GM19193 (cell line): ENCODE measurements around the gene MAN1C1.

ENCODE experiments used
- POLR2A ChIP-seq: IDR thresholded peaks from 4 replicates; pipeline ENCODE4 v1.6.1; 2011; ENCODE audit not compliant: insufficient read depth, insufficient read length; ENCODE audit errors: extremely low read depth

MAN1C1 gene

DNA sequence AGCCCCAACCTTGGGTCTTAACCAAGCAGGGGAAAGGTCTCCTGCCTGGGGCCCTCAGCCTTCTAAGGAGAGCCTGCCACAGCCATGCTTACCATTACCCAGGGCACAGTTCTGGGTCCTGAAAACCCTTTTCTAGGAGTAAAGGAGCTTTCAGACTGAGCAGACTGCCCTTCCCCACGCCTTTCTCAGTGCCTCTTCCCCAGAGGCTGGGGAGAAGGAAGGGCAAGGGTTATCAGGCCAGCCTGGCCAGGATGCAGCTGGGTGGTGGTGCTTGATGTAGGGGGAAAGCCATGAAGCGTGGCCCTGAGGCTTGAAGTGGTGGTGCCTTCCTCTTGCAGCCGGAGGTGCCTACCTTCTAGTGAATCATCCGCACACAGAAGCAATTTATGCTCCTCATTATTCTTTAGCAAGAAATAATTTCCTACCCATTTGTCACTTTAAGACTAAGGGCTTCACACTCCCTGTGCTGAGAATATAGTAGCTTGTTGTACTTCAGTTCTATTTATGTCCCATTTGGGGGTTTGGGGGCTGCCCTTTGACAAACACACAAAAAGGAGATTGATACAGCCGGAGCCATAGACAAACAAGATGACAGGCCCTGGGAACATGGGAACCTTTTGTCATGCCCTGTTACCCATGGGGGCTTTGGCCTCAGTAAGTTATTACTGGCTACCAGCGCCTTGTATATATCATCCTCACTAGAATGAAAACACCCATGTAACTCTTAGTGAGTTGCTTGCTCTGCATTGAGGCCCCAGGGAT lies 40.7 kb downstream of the MAN1C1 start:
- TF ChIP-seq POLR2A: no peak

DNA sequence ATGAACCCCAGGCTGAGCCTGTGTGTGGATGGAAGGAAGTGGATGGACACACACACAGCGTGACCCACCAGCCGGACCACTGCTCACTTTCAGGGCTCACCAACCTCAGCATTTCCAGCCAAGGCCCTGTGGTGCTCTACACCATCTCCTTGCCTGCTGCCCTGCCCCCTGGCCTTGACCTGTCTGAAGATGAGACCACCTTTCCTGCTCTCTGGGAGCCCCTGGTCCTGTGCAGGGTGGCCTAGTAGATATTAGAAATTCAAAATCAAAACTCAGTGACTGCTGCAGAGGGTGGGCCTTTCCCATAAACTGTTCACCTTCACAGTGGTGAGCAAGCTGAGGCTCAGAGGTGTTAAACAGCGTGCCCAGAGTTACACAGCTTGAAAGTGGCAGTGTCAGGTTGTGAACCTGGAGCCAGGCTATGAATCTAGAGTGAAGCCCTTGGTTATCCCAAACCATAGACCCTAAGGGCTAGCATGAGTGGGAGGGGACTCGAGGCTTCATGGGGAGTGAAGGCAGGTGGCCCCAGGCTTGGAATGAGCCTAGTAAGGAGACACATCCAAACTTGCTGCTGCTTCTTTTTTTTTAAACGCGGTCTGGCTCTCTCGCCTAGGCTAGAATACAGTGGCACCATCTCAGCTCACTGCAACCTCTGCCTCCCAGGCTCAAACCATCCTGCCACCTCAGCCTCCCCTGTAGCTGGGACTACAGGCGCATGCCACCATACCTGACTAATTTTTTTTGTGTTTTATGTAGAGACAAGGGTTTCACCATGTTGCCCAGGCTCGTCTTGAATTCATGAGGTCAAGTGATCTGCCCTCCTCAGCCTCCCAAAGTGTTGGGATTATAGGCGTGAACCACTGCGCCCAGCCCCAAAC lies 41.5 kb downstream of the MAN1C1 start:
- no peak for TF ChIP-seq POLR2A

DNA sequence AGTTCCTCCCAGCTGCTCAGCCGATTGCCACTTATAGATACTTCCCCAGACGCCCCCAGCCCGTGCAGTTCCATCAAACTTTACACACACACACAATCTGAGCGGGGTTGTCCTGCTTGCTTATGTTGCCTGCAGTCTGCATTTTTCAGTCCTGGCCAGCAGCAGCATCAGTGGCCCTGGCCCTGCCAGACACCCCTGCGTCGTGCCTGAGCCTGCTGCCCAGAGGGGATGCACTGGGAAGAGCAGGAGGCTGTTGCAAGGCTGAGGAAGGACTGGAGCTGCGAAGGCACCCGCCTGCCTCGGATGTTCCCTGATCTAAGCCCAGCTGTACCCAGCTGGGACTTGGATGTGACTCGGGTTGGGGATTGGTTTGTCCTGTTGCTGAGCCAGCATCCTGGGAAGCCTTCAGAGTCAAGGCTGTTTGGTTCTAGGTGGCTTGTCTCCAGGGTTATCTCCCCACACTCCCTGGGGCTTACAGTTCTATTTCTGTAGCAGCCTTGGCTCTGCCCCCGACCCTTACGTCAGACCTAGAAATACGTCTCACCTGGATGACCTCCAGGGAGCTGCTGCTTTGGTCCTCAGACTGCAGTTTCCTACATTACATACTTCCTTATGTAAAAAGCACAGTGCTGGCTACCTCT lies 42.3 kb downstream of the MAN1C1 start:
- TF ChIP-seq POLR2A: no peak

DNA sequence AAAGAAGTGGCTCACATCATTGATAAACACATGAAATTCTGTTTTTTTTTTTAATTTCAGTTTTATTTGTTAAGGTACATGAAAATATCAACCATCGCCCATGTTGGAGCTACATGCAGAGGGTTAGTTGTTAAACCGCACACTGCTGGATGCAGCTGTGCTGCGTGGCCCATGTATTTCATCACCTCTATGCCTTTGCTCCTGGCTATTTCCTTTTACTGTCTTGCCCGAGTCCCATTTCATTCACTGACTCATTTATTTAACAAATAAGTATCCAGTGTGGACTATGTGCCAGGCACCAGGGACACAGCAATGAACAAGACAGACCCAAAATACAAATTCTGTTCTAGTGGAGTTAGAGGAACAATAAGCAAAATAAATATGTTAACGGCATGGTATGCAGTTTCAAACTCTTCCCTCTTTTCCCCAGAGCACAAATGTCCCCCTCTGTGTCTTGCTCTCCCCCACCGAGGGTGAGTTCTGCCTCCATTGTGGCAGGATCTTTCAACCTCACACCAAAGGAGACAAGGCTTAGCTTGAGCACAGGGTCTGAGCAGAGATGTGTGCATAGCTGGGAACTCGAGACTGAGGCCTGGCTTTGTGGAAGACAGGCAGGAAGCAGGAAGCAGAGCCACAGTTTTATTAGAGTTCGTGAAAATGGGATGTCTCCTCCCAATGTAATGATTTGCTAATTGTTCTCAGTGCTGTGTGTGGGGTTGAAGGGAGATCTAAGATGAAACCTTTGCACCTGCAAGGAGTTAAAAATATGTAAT lies 44.6 kb downstream of the MAN1C1 start:
- TF ChIP-seq POLR2A: no peak

DNA sequence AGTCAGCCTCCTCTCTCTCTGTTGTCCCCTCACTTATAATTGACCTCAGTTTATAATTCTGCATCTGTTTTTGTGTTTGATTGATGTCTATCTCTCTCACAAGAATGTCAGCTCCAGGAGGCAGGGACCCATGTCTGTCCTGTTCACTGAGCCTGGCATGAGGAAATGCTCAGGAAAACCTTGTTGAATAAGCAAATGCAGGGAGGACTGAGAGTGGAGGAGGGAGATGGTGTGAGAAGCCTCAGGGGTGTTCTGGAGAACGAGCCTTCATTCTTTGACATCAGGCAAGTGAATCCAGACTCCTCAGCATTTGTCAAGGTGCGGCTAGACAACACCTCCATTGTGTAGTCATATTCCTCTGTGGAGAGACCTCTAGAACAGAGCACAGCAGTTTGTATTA lies 45.5 kb downstream of the MAN1C1 start:
- TF ChIP-seq POLR2A: no peak

DNA sequence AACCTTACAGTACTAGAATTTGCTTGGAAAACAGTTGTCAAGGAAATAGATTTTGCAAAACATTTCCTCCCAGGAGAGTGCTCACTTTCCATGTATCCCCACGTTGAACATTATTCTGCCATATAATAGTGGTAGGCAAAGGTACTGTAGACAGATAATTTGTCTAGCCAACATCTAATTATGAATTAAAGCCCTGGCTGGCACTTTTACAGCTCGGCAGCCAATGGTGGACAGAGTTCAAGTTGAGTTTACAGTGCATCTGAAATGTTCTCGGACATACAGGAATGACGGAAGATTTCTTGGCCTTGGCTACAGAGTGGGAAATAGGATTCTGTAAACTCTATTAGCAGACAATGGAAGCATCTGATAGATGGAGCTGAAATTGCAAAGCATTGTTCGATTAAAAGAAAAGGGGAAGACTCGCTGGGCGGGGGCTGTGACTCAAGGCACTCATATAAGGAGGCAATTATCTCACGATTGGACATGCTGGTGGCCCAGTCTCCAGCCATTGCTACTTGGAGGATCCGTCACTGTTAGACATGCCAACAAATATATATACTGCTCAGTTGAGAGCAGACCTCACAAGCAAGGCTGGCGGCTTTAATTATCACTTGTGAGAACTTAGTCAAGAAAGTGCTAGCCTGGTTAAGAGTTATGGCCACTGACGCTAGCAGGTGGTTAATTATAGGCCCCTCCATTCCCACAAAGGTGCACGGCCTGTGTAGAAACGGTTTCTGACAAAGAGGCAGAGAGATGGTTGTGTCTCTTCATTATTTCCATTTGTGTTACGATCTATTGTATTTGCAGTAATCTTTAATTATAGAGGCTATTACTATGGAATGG lies 48.0 kb downstream of the MAN1C1 start:
- TF ChIP-seq POLR2A: no peak

DNA sequence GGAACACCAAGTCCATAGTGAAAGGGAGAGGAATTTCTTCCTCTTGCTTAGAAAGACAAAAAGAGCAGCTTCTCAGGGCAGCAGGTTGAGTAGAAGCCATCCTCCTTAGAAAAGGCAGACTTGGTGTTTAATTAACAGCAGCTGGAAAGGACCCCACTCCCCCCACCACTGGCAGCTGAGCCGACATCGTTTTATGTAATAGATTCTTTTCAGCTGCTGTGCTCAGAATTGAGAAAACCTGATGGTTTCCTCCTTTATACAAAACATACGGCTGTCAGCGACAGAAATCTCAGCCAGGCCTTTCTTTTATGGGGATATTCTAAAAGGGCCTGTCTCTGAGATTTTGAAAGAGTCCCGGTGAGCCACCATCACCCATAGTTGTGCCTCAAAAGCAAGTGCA lies 49.9 kb downstream of the MAN1C1 start:
- TF ChIP-seq POLR2A: no peak

DNA sequence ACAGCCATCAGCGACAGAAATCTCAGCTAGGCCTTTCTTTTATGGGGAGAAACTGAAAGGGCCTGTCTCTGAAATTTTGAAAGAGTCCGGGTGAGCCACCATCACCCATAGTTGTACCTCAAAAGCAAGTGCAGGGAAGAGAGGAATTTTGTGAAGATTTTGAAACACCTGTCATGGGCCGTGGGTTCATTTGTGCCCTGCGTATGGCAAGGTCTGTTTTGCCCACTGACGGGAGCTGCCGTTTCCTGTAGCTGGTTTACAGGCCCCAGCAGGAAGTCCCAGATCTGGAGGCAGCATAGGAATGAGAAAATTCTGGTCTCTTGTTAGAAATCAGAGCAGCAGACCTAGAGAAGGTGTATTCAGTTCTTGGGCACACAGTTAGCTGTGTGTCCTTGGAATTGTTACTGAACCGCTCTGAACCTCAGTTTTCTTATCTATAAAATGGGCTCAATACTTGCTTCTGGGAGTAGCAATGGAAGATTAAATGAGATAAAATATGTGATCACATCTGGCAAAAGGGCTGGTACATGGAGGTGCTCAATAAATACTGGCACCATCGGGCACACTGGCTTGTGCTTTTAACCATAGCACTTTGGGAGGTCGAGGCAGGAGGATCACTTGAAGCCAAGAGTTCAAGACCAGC lies 52.5 kb downstream of the MAN1C1 start:
- no peak for TF ChIP-seq POLR2A

DNA sequence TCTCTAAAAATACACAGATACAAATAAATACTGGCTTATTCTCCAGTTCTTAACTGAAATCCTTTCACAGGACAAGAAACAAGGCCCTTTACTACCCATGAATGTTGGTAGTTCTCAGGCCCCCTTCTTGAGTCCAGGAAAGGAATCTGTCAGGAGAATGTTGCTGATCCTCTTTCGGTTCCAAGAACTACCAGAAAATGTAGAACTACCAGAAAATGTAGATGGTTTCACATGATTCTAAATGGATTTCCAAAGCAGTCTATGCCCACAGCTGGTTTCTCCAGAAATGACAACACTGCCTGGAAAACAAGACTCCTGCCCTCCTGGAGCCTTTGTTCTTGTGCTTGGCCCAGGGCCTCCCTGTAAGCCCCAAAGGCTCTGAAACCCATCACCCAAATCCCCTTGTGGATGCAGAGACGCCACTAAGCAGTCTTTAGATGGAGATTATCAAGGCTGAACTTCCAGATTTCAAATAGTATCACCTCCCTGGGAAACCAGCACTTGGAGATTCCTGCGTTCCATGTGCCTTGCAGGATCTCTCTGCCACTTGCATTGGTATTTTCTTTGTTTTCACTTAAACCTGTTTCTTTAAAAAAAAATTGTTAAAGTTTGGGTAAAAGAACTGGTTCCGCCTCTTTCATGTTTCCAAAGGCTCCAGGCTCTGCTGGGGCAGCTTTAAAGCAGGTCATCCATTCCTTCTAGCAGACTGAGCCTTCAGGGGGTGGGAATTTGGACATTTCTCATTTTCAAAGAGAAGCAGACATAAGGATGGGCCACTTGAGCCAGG lies 53.4 kb downstream of the MAN1C1 start:
- no peak for TF ChIP-seq POLR2A

DNA sequence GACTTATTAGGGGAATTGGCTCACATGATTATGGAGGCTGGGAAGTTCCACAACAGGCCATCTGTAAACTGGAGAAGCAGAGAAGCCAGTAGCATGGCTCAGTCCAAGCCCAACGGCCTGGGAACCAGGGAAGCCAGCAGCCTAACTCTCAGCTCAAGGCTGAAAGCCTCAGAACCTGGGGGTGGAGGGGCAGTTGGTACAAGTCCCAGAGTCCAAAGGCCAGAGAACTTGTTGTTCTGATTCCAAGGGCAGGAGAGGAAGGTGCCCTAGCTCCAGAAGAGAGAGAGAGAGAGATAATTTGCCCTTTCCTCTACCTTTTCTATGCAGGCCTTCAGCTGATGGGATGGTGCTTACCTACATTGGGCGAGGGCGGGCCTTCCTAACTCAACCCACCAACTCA lies 55.3 kb downstream of the MAN1C1 start:
- TF ChIP-seq POLR2A: no peak

DNA sequence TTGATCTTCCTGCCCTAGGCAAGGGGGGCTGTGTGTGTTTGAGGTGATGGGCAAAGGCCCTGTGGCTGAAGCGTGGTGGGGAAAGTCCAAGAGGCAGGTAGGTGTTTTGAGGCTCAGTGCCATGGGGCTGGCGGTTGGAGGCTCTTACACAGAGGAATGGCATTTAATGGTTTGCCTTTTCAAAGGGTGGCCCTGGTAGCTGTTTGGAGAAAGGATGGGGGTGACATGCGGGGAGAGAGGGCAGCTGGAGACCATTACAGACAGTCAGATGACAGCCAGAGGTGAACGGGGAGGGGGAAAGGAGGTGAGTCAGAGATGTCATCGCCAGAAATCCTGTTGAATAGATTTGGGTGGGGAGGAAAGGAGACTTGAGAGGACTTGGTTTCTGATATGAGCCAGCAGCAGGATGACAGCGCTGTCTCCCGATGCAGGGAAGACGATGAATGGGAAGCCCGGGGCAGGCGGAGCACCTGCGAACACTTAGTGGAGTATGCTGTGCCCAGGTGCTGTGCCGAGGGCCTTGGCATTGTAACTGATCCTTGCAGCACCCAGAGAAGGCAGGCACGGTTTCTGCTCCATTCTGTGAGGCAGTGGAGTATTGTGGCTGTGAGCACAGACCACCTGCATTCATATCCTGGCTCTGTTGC lies 56.3 kb downstream of the MAN1C1 start:
- TF ChIP-seq POLR2A: no peak

DNA sequence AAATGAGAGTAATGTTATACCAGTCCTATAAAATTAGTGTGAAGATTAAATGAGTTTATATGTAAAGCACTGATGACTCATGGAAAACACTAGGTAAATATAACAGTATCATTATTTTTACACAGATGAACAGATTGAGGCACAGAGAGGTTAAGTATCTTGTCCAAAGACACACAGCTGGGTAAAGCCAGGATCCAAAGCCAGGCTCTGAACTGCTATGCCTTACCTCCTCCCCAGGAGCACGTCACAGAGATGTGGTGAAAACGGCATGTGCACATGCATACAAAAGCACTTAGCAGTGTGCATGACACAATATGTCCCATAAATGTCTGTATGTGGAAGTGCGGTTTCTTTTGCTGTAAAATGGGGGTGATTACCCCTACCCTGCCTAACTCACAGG lies 56.9 kb downstream of the MAN1C1 start:
- TF ChIP-seq POLR2A: no peak
